Activated T-cell treated with anti-CD3 and anti-CD28 coated beads for 24 hours (primary cell): ENCODE data around the gene CHRD.

Source experiments
- DNase-seq: peaks from one replicate; pipeline ENCODE4 v3.0.0-alpha.2; 2020; ENCODE audit warnings: low read depth

Gene CHRD

DNA sequence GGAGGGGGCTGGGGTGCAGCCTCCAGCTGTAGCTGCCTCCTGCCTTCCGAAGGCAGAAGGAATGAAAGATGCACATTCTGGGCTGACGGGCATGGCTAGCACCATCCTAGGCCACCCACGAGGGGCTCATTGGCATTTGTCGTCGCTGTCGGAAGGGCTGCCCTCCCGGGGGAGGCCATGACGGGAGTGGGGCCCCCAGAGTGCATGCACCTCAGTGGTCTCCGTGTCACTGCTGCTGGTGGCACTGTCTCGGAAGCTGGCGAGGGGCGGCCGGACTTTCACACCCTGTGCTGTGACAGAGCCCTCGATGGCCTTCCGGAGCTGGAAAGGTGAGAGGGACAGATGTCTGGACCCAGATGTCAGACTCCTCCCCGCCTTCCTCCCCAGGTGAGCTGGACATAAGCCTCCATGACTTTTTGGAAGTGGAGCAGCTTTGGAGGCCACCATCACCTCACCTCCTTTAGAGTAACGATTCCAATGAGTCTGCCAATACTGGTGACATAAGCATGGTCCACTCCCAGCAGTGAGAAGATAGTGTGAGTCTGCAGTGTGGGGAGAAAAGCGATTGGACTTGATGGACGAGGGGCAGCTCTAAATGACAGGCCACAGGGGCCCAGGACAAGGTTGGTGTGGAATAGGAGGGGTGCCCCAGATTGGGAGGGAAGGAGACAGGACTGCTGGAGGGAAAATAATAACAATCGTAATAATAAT, 33.2 kb upstream of the CHRD start:
- no peak for DNase-seq

DNA sequence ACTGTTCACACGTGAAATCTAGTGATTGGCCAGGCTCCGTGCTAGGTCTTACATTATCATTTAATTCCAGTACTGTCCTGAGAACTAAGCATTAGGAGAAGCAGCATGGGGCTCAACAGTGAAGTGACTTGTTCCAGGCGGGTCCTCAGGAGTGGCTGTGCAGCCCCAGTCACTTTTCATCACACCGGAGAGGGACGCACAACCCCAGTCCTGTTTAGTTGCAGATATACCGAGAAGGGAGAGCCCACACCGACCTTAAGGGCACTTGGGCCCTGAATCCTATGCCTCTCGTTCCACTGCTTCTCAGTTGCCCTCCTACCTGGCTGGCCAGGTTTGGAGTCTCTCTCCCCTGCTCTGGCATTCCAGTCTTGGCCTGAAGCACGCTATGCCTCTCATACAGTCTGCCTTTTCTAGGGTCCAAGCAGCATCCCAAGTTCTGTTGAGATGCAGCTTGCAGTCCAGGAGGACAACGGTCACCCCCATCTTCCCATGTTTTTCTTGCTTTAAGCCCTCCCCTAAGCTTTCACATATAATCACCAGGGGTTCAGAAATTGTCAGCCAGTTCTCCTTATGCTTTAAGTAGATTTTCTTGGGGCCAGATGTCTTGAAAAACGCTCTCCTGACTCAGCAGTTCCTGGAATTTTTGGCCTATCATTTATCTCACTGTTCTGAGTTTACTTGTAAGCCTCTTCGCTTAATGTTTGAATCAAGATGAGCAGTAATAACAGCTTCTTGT, 32.4 kb upstream of the CHRD start:
- no peak for DNase-seq

DNA sequence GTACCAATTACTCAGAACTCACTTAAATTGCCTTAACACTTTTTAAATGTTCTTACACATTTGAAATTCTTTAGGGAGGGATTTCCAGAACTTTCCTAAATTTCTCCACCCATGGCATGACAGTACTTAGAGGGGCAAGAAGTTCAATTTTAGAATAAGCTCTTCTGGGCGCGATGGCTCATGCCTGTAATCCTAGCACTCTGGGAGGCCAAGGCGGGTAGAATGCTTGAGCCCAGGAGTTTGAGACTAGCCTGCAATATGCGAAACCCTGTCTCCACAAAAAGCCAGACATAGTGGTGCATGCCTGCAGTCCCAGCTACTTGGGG, 31.8 kb upstream of the CHRD start:
- no peak for DNase-seq

DNA sequence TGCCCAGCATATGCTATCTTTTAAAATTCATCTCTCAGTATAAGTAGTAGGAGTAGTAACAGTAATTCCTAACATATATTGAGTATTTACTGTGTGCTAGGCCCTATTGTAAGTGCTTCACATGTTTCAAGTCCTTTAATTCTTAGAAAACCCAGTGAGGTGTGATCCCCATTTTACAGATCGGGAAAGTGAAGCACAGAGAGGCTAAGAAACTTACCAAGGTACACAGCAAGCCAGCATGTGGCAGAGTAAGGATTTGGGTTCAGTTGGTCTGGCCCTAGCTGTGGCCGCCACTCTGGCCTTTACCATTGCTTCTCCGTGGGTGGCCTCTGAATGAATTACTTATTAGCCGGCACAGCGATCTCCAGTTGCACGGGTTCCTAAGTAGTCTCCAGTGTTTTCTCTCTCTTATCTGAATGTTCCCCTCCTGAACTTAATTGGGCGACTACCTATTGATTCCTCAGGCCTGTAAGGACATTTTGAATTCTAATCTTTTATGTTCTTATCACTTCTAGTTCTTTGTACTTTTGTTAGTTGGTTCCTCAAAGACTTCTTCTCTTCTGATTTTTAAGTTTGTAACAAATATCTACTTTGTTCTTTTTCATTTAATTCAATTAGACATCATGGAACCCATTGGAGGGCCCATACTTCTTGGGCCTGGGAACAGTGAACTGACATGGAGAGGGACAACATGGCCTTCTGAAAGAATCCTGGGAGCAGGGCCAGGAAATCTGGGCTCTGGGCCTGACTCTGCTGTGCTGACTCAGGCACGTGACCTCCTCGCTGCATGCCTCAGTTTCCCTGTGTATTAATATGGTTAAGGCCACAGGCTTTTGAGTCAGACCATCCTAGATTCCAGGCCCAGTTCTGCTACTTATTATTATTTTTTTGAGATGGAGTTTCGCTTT, 30.0 kb upstream of the CHRD start:
- DNase-seq = no peak

DNA sequence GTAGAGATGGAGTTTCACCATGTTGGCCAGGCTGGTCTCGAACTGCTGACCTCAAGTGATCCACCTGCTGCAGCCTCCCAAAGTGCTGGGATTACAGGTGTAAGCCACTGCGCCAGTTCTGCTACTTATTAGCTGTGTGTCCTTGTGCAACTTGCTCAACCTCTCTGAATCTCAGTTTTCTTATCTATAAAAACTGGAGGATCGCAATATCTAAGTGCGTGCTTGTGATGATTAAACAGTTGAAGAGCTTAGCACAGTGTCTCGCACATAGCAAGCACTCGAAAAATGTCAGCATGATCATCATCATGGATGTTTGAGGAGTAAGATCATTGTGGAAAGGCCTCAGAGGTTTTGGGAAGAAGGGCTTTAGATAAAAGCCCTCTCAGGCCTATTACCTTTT, 29.2 kb upstream of the CHRD start:
- no peak for DNase-seq

DNA sequence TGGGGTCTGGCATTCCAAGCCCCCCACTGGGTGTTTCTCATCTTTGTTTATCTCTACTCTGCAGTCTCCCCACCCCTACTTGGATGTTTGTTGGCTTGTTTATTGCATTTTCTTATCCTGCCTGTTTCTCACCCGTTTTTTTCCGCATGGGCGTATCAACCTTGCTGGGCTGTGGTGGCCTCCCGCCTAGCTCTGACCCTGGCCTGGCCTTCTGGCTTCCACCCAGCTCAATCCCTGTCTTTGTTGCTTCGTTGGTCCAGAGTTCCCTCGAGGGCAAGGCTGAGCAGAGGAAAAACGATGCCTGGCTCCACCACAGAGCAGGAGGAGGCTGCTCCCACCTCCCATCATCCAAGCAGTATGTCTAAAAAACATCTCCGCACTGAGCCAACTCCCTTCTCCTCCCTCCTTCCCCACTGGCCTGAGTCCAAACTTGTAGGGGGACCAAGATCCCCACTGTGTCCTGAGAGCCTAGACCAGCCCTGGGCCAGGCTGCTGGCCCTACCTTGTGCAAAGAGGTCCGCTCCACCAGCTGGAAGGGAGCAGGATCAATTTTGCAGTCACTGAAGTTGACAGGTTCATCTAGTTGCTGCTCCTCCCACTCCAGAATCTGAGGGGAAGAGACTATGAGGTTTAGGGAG, 28.2 kb upstream of the CHRD start:
- DNase-seq = no peak

DNA sequence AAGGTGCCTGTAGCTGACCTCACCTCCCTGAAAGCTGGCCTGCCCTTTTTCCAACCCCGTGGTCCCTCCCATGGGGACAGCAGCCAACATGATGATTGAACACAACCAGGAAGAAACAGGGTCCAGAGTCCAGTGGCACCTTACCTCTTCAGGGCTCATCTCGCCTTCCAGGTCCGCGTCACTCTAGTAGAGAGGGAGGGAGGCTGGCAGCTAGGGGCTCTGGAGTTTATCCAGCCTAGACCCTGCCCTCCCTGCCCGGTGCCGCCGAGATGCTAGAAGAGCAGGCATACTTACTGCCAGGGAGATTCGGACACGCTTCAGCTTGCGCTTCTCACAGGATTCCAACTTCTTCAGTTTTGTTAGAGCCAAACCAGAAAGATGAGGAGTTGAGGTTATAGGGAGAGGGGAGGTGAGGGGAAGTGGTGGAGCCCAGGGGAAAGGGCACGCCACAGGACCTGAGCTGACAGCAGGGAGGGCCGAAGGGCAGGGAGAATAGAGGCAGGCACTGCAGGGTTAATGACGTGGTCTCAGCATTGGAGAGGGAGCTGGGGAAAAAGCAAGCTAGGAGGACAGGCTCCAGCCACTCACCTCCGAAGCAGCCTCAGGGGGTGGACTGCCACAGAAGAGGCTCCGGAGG, 27.6 kb upstream of the CHRD start:
- DNase-seq = no peak

DNA sequence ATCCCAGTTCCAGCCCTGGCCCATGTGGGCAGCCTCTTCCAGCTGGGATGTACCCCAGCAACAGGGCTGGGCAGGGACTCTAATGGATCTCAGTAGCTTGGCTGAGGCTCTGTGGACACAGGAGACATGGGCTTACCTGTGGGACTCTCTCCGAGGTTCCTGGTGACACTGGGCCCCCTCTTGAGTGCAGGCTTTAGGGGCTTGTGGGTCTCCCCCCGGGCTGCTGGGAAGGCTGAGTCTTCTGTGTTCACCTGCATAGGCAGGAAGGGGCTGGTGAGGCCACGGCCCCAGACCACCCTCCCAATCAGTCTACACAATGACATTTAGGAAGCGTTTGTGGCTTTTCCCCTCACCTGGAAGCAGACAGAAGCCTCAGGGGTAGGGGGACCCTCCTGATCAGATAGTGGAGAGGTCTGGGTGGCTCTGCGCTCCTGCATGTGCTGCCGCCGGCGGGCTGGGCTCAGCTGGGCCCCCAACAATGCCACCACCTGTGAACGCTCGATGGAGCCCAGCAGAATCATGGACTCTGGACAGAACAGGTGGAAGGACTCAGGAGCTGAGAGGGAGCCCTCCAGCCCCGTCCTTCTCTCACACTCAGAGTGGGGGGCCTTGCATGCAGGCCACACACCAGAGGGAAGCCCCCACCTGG, 26.8 kb upstream of the CHRD start:
- DNase-seq = no peak

DNA sequence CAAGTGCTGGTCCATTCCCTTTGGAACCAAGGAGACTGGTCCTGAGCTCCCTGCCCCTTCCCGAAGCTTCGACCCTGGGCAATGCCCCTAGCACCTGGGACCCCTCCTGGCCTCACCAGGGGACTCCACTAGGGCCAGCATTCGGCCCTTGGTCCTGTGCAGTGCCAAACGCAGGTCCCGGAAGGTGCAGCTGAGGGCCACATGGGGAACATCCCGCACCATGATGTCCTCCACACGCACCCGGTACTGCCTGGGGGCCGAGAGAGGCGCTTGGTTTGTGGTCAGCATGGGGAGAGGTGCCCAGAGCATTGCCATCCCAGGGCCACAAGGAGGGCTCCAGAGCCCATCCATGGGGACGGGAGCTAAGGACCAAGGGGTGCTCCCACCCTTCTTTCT, 26.3 kb upstream of the CHRD start:
- no peak for DNase-seq

DNA sequence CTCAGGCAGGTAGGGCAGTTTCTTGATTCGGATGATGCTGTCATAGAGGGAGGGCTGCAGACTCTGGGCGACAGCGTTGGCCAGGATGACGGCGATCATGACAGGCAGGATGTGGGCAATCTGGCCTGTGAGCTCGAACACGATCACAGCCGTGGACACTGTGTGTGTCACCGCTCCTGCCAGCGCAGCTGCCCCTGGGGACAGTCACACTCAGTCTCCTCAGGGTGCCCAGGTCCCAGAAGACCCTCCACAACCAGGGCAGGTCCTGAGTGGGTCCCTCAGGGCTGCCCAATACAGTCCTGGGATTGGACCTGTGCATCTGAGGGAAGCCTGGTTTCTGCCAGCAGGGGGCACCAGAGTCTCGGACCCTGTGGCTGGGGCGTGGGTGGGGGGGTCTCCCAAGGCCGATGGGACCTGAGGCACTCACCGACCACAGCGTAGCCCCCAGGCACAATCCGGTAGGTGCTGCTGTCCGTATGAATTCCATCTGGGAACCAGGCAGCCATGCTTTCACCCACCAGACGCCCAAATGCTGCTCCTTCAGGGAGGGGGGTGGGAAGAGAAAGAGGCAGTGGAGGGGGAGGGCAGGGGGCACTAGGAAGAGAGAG, 25.6 kb upstream of the CHRD start:
- peak; percentile 52 for DNase-seq

DNA sequence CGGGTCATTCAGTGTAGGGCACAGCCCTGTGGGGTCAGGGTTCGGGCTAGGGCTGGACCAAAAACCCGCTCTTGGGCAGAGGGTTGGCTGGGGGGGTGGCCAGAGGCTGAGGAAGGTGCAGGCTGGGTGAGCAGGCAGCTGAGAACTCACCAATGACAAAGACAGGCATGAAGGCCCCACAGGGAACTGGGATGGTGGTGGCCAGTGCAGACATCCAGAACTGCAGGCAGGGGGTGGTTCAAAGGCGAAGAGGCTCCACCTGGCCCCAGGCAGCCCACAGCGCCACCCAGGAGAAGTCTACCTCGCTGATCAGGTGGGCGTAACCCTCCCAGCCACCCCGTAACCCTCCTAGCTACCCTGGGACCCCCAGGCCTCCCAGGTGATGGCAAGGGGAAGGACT, 25.1 kb upstream of the CHRD start:
- no peak for DNase-seq

DNA sequence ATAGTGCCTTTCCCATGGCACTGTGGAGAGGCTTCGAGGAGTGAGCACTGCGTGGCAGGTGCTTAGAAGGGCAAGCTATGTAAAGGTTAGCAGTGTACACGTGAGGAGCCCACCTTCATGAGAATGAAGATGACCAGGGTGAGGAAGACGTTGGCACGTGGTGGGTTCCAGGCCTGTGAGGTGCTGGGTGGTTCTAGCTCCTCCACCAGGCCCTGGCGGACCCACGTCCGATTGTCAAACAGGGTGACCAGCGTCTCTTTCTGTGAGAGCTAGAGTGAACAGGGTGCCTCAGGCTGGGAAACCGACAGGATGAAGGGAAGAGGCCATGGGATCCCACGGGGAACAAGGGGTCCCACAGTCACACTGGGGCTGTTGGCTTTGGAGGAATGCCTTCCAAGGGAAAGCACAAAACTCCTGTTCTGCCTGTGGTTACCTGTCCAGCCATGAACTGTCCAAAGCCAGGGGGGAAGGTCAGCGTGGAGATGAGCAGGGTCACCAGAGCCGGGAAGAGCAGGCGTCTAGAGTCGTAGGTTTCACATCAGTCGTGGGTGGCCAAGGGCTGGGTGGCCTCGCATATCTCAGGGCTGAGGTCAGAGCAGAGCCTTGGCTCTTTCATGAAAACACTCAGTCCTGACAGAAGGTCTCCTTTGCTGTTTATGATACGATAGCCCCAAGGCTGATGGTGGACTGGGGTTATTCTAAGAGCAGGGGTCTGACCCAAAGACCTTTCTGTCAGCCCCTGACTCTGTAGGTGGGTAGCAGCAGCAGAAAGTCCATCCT, 24.4 kb upstream of the CHRD start:
- DNase-seq = no peak

DNA sequence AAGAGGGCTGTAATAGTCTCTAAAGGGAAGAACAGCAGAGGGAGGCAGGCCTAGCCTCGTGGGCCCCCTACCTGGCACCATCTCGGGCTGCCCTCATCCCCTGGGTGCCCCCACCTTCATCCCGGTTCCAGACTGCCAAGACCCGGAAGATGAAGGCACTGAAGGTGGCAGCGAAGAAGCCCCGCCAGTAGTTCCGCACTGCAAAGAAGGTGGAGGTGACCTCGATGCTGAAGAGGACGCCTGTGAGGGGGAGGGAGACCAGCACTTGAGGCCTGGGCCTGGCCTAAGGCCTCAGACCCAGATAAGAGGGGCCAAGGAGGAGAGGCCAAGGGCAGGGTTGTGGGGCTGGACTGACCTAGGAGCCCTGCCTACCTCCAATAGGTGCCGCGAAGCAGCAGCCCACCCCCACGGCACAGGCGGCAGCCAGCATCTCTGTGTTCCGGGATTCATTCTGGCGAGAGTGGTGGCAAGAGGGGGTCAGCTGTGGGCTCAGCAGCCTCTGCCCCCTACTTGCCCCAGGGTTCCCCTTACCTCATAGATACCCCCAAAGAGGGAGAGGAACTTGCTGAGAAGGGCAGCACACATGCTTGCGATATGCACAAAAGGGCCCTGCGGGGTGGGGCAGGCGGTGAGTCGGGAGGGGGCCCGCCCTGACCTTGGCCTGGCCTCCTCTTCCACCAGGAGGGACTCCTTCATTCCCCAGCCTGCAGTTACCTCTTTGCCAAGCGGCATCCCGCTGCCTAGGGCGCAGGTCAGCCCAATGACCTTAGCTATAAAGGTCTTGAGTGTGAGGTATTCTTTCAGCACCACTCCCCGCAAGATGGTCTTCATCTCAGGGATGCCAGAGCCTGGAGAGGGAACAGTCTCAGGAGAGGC, 22.4 kb upstream of the CHRD start:
- no peak for DNase-seq

DNA sequence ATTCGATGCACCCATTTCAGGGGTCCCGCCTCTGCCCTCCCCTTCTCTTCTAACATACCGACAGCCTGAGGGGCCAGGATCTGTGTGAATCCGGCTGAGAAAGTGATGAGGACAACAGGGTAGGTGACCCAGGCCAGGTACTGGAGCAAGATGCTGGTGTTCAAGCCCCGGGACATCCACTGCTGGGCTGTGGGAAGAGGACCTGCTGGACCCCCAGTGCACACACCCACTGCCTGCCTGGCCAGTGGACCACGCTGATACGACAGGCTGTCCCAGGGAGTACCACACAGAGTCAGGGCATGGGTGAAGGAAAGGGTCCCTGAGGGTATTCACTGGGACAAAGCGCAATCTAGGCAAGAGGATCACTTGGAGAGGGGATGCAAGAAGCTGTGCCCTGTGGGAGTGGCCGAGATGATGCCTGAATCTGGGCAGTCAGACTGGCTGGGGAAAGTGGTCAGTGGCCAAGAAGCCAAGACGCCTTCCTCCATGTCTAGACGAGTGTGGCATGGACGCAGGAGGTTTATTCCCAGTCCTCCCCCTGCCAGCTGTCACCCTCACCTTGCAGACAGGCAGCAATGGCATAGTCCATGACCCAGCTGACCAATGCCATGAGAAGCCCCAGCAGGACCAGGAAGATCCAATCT, 21.6 kb upstream of the CHRD start:
- no peak for DNase-seq

DNA sequence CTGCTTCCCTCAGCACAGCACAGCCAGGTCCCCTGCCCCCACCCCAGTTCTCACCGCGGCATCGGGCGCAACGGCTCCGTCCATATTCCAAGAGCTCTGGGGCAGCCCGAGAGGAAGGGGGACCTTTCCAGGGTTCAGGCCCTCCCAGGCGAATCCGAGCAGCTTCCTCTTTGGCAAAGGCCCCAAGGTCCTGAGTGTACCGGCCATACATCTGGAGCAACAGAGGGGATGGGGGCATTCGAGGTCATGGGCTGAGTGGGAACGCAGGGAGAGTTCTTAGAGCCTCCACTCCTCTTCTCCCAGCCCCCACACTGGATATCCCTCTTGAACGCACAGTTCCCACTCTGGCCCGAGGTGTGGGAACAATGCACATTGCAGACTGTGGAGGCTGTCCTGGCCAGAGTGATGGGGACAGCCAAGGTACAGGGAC, 20.9 kb upstream of the CHRD start:
- no peak for DNase-seq

DNA sequence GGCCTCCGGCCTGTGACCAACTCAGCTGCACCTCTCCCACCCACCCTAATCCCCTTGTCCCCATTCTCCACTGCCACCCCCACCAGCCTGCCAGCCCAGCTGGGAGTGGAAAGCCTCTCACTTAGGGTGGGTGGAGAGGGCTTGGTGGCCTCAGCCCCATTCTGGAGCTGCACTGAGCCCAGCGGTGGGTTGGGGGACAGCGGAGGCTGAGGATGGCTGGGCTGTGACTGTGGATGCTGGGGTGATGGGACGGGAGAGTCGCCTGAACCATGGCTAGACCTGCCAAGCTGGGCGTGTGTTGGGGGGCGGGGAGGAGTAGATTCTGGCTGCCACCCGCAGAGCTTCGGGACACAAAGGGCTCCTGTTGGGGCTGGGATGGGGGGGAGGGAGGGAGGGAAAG, 20.2 kb upstream of the CHRD start:
- no peak for DNase-seq

DNA sequence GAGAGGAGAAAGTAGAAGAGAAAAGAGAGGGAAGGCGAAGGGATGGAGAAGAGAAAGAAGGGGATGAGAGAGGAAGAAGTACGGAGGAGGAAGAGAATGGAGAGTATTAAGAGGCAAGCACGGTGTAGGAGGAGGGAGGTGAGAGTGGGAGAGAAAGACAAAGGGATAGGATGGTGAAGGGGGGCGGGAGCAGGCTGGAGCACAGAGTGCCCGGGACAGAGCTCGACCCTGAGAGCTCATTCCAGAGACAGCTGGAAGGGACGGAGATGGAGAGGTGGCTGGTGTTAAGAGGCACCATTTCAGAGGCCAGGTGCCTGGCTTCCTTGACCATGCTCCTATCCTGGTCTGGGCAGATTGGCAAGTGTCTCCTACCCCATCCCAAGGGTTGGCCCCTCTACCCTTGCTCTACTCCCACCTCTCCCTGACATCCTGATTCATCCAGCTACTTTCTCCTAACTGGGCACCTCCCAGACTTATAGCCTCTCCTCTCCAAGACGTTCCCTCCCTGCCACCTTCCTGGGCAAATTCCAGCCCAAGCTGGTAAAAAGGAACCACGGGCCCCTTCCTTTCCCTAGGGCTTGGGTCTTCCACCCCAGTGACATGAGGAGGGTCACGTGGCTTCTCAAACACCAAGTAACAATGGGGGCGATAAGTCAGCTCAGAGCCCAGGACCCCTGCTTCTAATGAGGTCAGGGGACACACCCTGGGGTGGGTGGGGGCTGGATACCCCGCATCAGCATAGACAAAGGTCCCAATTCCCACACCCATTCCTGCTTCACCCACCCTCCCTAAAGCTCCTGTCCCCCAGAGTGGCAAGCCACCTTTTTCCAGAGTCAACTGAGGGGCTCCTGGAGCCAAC, 19.6 kb upstream of the CHRD start:
- DNase-seq = no peak
